ENCODE data around the gene PDE4D. TPM values are rescaled to one million over a fixed set of nuclear protein-coding genes. Genes with fewer than 3 reads are reported as not detected.

PDE4D gene
- total RNA-seq, 1 donor from 2014 or later, result 14.2 TPM

- no peak overlapping the region for H3K4me3 ChIP-seq (ENCODE audit: insufficient read depth, low read depth, low read length)
- Mint-ChIP-seq H3K4me3 (ENCODE audit: unreplicated experiment) (no peak overlapping the region), H3K27me3 (ENCODE audit: low read depth, unreplicated experiment) (no peaks in the 10 kb centered on the region), H3K36me3 (ENCODE audit: low read depth, unreplicated experiment) (no peaks in the 10 kb centered on the region), H3K27ac (ENCODE audit: unreplicated experiment) (no peak overlapping the region), H3K9me3 (ENCODE audit: unreplicated experiment) (no peaks in the 10 kb centered on the region), H3K4me1 (ENCODE audit: low read depth, unreplicated experiment) (peaks cover 6% of the 10 kb centered on the region)
- no peak overlapping the region for H3K9ac ChIP-seq (ENCODE audit: low read length)
- no peaks in the 10 kb centered on the region for H3K9me3 ChIP-seq (ENCODE audit: insufficient read depth, low read depth, low read length)
- no peak overlapping the region for H3K27ac ChIP-seq (ENCODE audit: low read depth, low read length)
- no peaks in the 10 kb centered on the region for H3K79me2 ChIP-seq (ENCODE audit: insufficient read depth, low read length)
- no peaks in the 10 kb centered on the region for H3K4me1 ChIP-seq (ENCODE audit: insufficient read depth, low read length)
- no peak overlapping the region for H2AFZ ChIP-seq (ENCODE audit: low read depth, low read length)
- H4K20me1 ChIP-seq (ENCODE audit: insufficient read depth, low read length), result peaks cover 4% of the 10 kb centered on the region
- H3K36me3 ChIP-seq (ENCODE audit: insufficient read depth, low read length), result no peaks in the 10 kb centered on the region
- no peak for DNase-seq (ENCODE audit: low read depth)
- no peak for FAIRE-seq
- H3K4me2 ChIP-seq (ENCODE audit: low read length), result no peak overlapping the region
- TF ChIP-seq, protein P1, sequence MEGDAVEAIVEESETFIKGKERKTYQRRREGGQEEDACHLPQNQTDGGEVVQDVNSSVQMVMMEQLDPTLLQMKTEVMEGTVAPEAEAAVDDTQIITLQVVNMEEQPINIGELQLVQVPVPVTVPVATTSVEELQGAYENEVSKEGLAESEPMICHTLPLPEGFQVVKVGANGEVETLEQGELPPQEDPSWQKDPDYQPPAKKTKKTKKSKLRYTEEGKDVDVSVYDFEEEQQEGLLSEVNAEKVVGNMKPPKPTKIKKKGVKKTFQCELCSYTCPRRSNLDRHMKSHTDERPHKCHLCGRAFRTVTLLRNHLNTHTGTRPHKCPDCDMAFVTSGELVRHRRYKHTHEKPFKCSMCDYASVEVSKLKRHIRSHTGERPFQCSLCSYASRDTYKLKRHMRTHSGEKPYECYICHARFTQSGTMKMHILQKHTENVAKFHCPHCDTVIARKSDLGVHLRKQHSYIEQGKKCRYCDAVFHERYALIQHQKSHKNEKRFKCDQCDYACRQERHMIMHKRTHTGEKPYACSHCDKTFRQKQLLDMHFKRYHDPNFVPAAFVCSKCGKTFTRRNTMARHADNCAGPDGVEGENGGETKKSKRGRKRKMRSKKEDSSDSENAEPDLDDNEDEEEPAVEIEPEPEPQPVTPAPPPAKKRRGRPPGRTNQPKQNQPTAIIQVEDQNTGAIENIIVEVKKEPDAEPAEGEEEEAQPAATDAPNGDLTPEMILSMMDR (IDR thresholded peaks at IDR 0.05; ENCODE audit: insufficient read depth, low read depth, low read length), result no peak
- no peak for TF ChIP-seq EZH2 (IDR thresholded peaks at IDR 0.05; ENCODE audit: insufficient read depth, low read length)
- no peaks in the 10 kb centered on the region for H3K27me3 ChIP-seq (ENCODE audit: insufficient read depth, low read length)
Measured at GRCh38 chr5:59005934-59006701, 887.4 kb downstream of the PDE4D start.

DNA sequence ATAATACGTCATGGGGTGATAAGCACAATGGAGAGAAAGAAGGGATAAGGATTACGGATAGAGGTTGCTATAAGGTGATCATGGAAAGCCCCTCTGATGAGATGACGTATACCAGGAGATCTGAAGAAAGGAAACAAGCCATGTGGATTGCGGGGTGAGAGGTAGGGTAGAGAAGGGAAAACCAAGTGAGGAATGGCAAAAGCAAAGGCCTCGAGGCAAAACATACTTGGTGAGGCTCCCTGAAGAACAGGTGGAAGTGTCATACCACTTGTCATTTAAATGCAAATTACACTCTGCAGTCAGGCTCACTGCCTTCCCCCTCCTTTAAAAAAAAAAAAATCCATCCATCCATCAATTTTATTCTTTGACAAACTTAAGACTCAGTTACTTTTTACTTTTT, 889.9 kb downstream of the PDE4D start:
- DNase-seq (ENCODE audit: low read depth), result no peak
- Histone ChIP-seq H3K9ac (ENCODE audit: low read length) (no peak overlapping the region), H3K4me3 (ENCODE audit: insufficient read depth, low read depth, low read length) (no peak overlapping the region), H3K27me3 (ENCODE audit: insufficient read depth, low read length) (no peaks in the 10 kb centered on the region), H4K20me1 (ENCODE audit: insufficient read depth, low read length) (peaks cover 4% of the 10 kb centered on the region), H3K9me3 (ENCODE audit: insufficient read depth, low read depth, low read length) (no peaks in the 10 kb centered on the region), H3K36me3 (ENCODE audit: insufficient read depth, low read length) (no peaks in the 10 kb centered on the region), H3K27ac (ENCODE audit: low read depth, low read length) (no peak overlapping the region), H3K4me1 (ENCODE audit: insufficient read depth, low read length) (no peaks in the 10 kb centered on the region), H3K4me2 (ENCODE audit: low read length) (no peak overlapping the region), H3K79me2 (ENCODE audit: insufficient read depth, low read length) (no peaks in the 10 kb centered on the region), H2AFZ (ENCODE audit: low read depth, low read length) (no peak overlapping the region)
- no peaks in the 10 kb centered on the region for H3K9me3 Mint-ChIP-seq (ENCODE audit: unreplicated experiment)
- no peaks in the 10 kb centered on the region for H3K27me3 Mint-ChIP-seq (ENCODE audit: low read depth, unreplicated experiment)
- FAIRE-seq, result no peak
- no peaks in the 10 kb centered on the region for H3K36me3 Mint-ChIP-seq (ENCODE audit: low read depth, unreplicated experiment)
- H3K4me3 Mint-ChIP-seq (ENCODE audit: unreplicated experiment), result no peak overlapping the region
- H3K27ac Mint-ChIP-seq (ENCODE audit: unreplicated experiment), result no peak overlapping the region
- H3K4me1 Mint-ChIP-seq (ENCODE audit: low read depth, unreplicated experiment), result peaks cover 6% of the 10 kb centered on the region
- TF ChIP-seq, protein P1 (IDR thresholded peaks at IDR 0.05; ENCODE audit: insufficient read depth, low read depth, low read length), result no peak
- no peak for TF ChIP-seq EZH2 (IDR thresholded peaks at IDR 0.05; ENCODE audit: insufficient read depth, low read length)

DNA sequence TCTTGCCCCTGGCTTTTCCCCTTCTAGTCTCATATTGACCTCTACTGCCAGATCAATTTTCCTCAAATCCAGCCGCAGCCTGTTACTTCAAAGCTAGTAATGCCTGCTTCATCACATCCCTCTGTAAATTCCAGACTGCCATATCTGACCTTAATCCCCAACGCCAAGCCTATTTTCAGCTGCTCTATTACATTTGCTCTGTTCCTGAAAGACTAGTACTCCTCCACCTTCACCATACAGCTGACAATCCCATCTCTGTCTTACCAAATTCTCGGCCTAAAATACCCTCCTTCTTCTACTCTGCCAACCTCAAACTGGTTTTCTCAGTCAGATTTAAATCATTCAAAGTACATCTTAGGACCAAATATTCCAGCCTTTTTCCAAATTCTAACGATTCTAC, 890.4 kb downstream of the PDE4D start:
- no peak overlapping the region for H3K4me3 Mint-ChIP-seq (ENCODE audit: unreplicated experiment)
- FAIRE-seq, result no peak
- H3K9me3 Mint-ChIP-seq (ENCODE audit: unreplicated experiment), result no peaks in the 10 kb centered on the region
- no peak overlapping the region for H3K27ac Mint-ChIP-seq (ENCODE audit: unreplicated experiment)
- no peak overlapping the region for H3K9ac ChIP-seq (ENCODE audit: low read length)
- TF ChIP-seq, protein P1 (IDR thresholded peaks at IDR 0.05; ENCODE audit: insufficient read depth, low read depth, low read length), result no peak
- no peak for TF ChIP-seq EZH2 (IDR thresholded peaks at IDR 0.05; ENCODE audit: insufficient read depth, low read length)
- H3K4me1 Mint-ChIP-seq (ENCODE audit: low read depth, unreplicated experiment), result peaks cover 6% of the 10 kb centered on the region
- no peaks in the 10 kb centered on the region for H3K27me3 Mint-ChIP-seq (ENCODE audit: low read depth, unreplicated experiment)
- H3K4me1 ChIP-seq (ENCODE audit: insufficient read depth, low read length), result no peaks in the 10 kb centered on the region
- no peaks in the 10 kb centered on the region for H3K36me3 ChIP-seq (ENCODE audit: insufficient read depth, low read length)
- H3K4me3 ChIP-seq (ENCODE audit: insufficient read depth, low read depth, low read length), result no peak overlapping the region
- H3K36me3 Mint-ChIP-seq (ENCODE audit: low read depth, unreplicated experiment), result no peaks in the 10 kb centered on the region
- peaks cover 4% of the 10 kb centered on the region for H4K20me1 ChIP-seq (ENCODE audit: insufficient read depth, low read length)
- no peak overlapping the region for H3K27ac ChIP-seq (ENCODE audit: low read depth, low read length)
- H3K9me3 ChIP-seq (ENCODE audit: insufficient read depth, low read depth, low read length), result no peaks in the 10 kb centered on the region
- H3K4me2 ChIP-seq (ENCODE audit: low read length), result no peak overlapping the region
- no peaks in the 10 kb centered on the region for H3K79me2 ChIP-seq (ENCODE audit: insufficient read depth, low read length)
- no peaks in the 10 kb centered on the region for H3K27me3 ChIP-seq (ENCODE audit: insufficient read depth, low read length)
- no peak for DNase-seq (ENCODE audit: low read depth)
- H2AFZ ChIP-seq (ENCODE audit: low read depth, low read length), result no peak overlapping the region

All from astrocyte (in vitro differentiated cells and primary cell).